Esophagus mucosa (tissue), 1 donor: ENCODE results near the gene STX8. TPM values are rescaled to one million over a fixed set of nuclear protein-coding genes. Genes with fewer than 3 reads are reported as not detected.
A peak's percentile ranks its signal among the peaks of the same experiment; 100 is the strongest.
"Not testable (repeated sequence)": the region's sequence is repeated elsewhere in the genome, so short reads cannot be mapped to it uniquely, and the experiment has no call there.

Source experiments
- ATAC-seq: fragments of 200-7000 bp; cut with Tn5 transposase; one replicate; pipeline ENCODE4 v1.9.1; 2020
- total RNA-seq: library from RNA; stranded (reverse); gene quantifications from one replicate; pipeline ENCODE4 v1.2.4, GENCODE V29; 2023
- donor health status: DM: yes; HTN: yes; CAD: no.

STX8 gene
- total RNA-seq, 1 donor from 2014 or later = 45.9 TPM

DNA sequence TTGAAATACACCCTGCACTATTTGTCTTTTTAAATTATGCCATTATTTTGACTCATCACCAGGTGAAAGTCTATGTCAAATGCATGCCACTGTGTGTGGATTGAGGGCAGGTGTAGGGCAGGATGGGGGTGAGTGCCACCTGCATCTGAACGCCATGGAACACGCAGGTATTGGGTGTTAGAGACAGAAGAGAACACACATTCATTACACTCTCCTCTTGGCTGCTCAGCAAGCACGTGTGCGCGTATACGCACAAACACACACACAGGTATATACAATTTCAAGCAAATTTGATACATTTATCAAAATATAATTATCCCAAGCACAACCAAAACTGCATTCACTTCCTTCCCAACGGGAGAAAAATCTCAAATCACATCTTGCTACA is 285.4 kb downstream of the STX8 start:
- no peak for ATAC-seq

DNA sequence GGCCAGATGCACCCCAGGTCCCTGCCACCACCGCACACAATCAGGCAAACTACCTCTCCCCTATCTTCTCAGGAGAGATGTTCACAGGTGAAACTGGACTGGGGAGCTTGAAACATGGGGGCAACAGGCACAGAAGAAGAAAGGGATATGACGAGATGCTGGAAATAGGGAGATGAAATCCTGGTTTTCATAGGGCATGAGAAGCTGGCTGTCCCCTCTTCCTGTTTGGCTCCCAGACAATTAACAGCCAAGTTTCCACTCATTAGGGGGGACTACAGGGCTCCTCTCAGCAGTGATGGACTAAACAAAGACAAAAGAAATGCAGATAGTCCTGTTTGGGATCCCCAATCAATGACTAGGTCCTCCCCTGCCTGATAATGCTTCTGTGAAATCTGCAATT is 288.3 kb downstream of the STX8 start:
- no peak for ATAC-seq

DNA sequence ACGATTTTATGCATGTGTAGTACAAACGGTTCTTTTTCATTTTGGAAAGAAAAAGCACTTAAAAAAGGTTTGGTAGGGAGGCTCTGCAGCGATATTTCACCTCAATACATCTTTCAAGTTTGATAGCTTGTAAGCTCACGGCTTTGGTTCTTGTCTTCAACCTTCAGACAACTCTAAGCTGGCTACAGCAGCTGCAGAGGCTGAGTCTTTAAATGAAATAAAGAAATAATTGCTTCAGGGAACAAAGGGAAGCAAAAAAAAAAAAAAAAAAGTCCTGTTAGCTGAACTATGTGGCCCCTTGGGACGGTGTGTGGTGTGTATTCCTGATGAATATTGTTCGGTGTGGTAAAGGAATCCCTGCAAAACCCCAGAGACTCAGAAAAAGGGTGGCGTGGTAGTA is 289.2 kb downstream of the STX8 start:
- no peak for ATAC-seq

DNA sequence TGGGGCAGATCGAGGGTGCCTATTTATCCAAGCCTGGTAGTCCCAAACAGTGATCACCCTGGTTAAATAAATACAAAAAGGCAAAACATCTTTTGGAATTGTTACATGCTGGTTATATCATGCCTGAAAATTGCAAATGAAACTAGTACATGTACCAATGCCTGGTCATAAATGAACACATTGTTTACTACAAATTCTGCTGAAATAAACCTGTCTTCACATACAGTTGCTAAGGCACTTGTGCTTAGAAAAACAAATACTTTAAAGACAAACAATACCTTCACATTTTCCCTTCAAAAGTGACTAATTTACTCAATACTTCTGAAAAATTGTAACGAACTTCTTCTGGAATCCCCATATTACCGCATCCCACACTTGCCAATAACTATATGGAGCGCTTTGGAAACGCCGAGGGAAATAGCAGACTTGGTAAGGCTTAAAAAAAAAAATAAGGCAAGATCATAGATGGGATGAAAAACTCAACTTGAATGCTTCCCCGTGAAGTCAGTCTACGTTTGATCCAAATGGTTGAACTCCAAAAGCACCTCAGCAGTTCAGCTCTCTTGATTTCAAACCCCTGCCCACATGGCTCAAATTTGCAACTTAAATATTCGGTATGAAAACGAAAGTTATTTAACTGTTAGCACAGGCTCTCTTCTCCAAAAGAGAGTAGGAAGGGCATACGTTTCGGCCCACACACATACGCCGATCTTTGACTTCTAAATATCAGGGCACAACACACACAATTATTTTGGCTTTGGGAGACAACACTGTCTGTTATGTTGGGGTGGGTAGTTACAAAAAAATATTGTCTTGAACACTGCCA is 289.8 kb downstream of the STX8 start:
- no peak for ATAC-seq

- no peak for ATAC-seq
These were observed 290.7 kb downstream of the STX8 start for GRCh38 chr17:9284884-9285283.

GRCh38 chr17:9283909-9284308 is 291.7 kb downstream of the STX8 start:
- no peak for ATAC-seq

GRCh38 chr17:9279893-9280292 is 295.7 kb downstream of the STX8 start:
- no peak for ATAC-seq

DNA sequence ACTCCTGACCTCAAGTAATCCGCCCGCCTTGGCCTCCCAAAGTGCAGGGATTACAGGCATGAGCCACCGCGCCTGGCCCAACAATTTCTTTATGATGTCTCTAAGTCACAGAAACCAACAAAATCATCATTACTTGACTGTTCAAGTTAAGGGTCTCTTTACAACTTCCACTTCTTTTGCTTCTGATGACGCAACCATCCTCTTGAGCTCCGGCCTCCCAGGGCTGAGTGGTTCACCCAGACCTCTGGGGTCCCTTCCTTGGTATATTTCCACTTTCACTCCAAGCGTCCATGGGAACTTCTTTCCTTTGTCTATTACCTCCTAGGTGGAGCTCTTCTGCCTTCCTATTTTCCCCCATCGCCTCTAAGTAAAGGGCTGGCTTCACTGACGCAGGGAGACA is 300.6 kb downstream of the STX8 start:
- no peak for ATAC-seq

GRCh38 chr17:9273428-9274391 is 301.9 kb downstream of the STX8 start:
- peak; percentile 22 for ATAC-seq

DNA sequence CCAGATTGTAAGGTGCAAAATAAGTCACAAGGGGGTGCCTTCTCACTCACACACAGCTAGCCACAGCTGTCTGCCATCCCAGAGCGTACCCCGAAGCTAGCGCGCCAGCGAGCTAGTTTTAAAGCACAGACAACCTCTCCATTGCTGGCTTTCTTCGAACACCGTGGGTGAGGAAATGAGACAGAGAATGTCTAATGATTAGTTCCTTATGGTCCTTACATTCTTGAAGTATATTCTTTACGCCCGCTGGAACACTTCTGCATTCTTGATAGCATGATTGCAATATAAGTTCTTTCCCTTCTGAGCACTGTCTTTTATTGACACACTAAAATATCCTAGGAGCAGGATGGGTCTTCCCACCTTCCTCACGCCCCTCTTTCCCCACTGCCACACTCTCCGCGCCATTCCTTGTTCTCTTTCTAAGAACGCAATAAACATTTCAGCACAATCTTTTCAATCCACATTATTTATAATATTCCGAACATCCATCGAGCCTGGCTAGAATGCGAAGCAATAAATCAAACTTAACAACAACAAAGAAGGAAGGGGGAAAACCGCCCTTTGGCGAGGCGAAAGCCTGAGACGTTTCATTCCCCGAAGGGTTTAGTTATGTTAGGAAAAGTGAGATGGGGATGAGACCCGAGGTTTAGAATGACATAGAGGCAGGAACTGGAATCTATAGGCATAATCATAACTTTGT is 303.0 kb downstream of the STX8 start:
- ATAC-seq = no peak

GRCh38 chr17:9271989-9272388 is 303.6 kb downstream of the STX8 start:
- ATAC-seq = no peak

DNA sequence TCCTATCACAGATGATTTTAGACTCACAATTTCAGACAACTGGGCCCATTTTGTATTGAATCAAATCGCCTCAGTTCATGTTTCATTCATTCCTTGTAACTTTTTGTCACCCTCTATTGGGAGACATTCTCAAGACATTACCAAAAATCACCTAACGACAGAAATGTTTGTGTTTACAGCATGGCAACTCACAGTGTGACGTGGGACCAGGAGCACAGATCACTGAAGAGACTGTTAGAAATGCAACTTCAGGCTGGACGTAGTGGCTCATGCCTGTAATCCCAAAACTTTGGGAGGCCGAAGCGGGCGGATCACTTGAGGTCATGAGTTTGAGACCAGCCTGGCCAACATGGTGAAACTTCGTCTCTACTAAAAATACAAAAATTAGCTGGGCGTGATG is 304.7 kb downstream of the STX8 start:
- no peak for ATAC-seq

DNA sequence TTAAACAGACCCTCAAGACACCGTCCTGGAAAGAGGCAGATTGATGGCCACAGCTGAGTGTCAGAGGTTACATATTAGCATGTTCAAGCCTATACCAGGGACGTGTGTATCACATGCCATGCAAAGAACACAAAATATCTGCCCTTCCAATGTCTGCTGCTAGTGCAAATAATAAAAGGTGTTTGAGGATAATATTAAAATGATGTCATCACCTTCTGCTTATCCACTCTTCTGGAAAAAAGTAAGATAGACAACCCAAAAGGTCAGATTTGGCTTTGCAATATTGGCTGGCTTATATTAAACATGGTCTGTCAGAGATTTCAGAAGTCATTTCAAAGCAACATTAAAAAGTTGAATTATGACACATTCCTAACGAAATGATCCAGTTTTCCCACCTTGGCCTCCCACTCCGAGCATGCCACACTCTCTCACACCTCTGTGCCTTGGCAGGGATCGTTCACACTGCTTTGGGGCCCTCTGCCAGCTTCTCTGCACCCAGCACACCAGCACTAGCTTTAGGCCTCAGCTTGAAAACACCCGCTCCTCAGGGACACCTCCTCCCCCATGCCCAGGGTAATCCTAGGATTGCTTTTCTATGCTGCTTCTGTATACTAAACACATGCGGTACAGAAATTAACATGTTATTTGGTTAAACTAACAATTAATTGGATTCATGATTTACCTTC is 306.1 kb downstream of the STX8 start:
- ATAC-seq = no peak

DNA sequence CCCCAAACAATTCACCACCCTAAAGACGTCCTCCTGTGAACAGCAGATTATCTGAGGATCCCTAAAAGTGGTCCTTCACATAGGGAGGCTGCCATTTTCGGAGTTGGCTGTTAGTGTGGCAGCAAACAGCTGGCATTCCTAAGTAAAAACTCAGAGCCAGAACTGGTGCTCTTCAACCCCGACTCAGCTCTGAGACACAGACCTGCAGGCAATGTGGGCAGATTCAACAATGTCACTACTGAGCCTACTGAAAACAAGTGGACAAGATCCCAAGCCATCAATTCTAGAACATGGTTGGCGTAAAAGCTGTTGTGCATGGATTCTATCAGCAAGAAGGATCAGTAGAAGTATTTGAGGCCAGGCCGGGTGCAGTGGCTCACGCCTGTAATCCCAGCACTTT is 307.1 kb downstream of the STX8 start:
- ATAC-seq = no peak

GRCh38 chr17:9266697-9267117 is 308.9 kb downstream of the STX8 start:
- ATAC-seq = no peak

DNA sequence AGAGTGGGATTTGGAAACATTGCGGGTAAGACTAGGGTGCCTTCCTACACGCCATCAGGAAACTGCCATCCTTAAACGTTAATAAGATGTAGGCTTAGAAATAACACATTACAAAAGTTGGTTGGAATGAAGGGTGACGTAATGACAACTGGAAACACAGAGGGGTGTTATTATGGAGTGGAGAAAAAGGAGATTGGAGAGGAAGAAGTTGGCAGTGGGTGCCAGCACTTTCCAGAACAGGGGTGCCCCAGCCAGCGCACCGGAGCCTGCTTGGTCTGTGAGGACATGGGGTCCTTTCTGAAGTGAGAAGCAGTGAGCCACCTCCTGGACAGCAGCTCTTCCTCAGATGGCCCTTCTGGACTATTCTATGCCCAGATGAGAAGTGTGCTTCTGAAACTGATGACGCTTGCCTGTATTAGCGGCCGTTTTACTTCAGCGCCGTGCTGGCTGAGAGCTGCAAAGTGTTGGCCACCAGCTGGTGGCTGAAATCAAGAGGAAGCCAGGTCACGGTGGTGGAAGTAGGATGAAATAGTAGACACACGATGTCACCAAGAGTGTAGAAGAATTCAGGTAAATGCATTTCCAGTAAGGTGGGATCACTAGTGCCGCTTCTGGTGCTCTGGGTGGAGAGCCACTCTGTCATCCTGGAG is 309.5 kb downstream of the STX8 start:
- ATAC-seq = no peak

GRCh38 chr17:9261081-9262012 is 314.3 kb downstream of the STX8 start:
- no peak for ATAC-seq

DNA sequence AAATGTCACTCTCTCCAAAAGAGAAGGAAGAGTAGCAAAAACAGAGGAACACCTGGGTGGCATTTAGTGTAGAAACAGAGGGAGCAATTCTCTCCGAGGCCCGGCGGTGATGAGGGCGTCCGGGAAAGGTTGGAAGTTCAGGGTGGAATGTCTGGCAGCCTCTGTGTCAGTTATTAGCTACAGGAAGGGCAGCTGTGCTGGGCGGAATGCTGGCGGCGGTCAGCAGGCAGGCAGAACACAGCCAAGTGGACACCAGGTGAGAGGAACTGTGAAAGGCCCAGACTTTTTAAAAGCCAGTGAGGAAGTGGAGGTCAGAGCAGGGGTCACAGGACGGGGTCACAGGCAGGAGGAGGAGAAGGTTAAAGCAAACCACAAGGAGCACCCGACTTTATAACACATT is 316.2 kb downstream of the STX8 start:
- no peak for ATAC-seq

- peak; percentile 22 for ATAC-seq
These were observed 317.3 kb downstream of the STX8 start for GRCh38 chr17:9258115-9259015.

DNA sequence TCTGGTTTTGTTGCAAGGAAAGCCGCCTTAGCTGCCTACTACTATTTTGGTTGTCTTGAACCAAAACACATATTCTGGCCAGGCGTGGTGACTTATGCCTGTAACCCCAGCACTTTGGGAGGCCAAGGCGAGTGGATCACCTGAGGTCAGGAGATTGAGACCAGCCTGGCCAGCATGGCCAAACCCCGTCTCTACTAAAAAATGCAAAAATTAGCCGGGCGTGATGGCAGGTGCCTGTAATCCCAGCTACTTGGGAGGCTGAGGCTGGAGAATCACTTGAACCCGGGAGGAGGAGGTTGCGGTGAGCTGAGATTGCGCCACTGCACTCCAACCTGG is 318.0 kb downstream of the STX8 start:
- ATAC-seq = not testable (repeated sequence)
